HG03196 (cell line): ENCODE data around the gene KIR2DL1.
"Not testable (repeated sequence)": the region's sequence is repeated elsewhere in the genome, so short reads cannot be mapped to it uniquely, and the experiment has no call there.

Source experiments
- ATAC-seq: cut with Tn5 transposase; IDR thresholded peaks from one replicate; pipeline ENCODE4 v1.9.1; 2021; ENCODE audit not compliant: unreplicated experiment

The KIR2DL1 gene

GRCh38 chr19:54769646-54770045 lies at the start of gene KIR2DL1:
Gene KIR2DL1 (plus strand): TSS chr19:54769793. CDS start chr19:54769851, 58 bp downstream.
- not testable (repeated sequence) for ATAC-seq

- ATAC-seq, result no peak
Measured at GRCh38 chr19:54724142-54724541, 45.5 kb upstream of the KIR2DL1 start, which contains the start of gene KIR3DL3. Gene KIR3DL3 (plus strand): TSS chr19:54724442. CDS start chr19:54724497, 55 bp downstream.

GRCh38 chr19:54724644-54725043 lies 44.9 kb upstream of the KIR2DL1 start:
- no peak for ATAC-seq

DNA sequence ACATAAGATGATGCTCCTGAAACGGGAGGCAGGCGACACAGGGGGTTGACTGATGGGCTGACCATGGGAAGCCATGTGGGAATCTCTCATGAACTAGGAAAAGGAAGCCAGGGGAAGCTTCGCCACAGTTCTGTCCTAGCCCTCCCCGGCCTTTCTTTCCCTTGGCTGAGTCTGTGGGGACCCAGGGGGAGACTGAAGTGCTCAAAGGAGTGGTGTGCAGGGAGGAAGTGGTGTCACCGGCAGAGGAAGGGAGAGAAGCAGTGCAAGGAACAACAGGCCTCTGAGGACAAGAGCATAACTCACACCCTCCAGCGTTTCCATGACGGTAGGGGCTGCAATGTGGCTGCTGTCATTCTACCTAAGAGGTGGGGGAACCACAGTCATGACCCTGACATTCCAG lies 44.3 kb upstream of the KIR2DL1 start:
- no peak for ATAC-seq

DNA sequence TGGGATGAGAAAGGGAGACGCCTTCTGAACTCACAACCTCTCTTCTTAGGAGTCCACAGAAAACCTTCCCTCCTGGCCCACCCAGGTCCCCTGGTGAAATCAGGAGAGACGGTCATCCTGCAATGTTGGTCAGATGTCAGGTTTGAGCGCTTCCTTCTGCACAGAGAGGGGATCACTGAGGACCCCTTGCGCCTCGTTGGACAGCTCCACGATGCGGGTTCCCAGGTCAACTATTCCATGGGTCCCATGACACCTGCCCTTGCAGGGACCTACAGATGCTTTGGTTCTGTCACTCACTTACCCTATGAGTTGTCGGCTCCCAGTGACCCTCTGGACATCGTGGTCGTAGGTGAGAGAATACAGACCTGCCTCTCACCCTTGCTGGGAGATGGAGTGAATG lies 42.0 kb upstream of the KIR2DL1 start:
- no peak for ATAC-seq

- no peak for ATAC-seq
Measured at GRCh38 chr19:54728167-54728566, 41.4 kb upstream of the KIR2DL1 start.

DNA sequence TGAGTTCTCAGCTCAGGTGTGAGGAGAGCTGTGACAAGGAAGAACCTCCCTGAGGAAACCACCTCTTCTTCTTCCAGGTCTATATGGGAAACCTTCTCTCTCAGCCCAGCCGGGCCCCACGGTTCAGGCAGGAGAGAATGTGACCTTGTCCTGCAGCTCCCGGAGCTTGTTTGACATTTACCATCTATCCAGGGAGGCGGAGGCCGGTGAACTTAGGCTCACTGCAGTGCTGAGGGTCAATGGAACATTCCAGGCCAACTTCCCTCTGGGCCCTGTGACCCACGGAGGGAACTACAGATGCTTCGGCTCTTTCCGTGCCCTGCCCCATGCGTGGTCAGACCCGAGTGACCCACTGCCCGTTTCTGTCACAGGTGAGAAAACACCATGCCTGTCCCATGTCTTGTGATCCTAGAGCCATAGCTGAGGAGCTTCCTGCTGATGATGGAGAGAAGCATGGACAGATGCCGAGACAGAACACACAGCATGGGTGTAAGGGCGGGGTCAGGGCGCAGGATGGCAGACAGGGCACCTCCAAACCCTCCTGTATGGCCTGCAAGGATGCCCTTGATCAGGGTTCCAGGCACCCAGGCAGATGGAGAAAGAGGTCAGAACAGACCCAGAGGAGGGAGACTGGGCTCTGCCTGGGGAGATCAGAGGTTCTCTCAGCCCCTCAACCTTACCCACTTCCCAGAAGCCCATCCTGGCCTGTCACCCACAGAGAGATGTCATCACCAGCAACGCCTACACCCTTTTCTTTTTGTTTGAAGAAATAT lies 40.0 kb upstream of the KIR2DL1 start:
- ATAC-seq, result no peak

DNA sequence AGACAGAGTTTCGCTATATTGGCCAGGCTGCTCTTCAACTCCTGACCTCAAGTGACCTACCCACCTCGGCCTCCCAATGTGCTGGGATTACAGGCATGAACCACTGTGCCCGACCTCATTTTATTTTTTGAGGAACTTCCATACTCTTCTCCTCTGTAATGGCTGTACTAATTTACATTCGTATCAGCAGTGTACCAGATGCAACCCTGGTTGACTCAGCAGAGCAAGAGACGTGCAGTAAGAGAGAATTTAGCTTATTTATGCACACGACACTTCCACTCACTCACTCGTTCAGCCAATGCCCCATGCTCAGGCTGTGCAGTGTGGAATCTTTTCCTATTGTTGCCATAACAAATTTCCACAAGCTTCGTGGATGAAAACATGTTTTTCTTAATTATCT lies 38.4 kb upstream of the KIR2DL1 start:
- no peak for ATAC-seq

GRCh38 chr19:54738306-54738705 lies 31.3 kb upstream of the KIR2DL1 start, which contains the start of gene KIR2DL3:
Gene KIR2DL3 (plus strand): TSS chr19:54738513. CDS start chr19:54738546, 33 bp downstream.
- not testable (repeated sequence) for ATAC-seq

GRCh38 chr19:54738715-54739114 lies 30.9 kb upstream of the KIR2DL1 start:
- no peak for ATAC-seq

GRCh38 chr19:54739587-54740497 lies 29.8 kb upstream of the KIR2DL1 start:
- ATAC-seq, result no peak

GRCh38 chr19:54741950-54742349 lies 27.6 kb upstream of the KIR2DL1 start:
- ATAC-seq, result not testable (repeated sequence)

DNA sequence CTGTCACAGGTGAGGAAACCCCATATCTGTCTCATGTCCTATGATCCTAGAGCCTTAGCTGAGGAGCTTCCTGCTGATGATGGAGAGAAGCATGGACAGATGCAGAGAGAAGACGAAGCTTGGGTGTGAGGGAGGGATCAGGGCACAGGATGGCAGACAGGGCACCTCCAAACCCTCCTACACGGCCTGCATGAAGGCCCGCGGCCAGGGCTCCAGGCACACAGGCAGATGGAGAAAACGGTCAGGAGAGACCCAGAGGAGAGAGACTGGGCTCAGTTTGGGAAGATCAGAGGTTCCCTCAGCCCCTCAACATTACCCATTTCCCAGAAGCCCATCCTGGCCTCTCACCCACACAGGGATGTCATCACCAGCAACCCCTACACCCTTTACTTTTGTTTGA lies 25.5 kb upstream of the KIR2DL1 start:
- not testable (repeated sequence) for ATAC-seq

DNA sequence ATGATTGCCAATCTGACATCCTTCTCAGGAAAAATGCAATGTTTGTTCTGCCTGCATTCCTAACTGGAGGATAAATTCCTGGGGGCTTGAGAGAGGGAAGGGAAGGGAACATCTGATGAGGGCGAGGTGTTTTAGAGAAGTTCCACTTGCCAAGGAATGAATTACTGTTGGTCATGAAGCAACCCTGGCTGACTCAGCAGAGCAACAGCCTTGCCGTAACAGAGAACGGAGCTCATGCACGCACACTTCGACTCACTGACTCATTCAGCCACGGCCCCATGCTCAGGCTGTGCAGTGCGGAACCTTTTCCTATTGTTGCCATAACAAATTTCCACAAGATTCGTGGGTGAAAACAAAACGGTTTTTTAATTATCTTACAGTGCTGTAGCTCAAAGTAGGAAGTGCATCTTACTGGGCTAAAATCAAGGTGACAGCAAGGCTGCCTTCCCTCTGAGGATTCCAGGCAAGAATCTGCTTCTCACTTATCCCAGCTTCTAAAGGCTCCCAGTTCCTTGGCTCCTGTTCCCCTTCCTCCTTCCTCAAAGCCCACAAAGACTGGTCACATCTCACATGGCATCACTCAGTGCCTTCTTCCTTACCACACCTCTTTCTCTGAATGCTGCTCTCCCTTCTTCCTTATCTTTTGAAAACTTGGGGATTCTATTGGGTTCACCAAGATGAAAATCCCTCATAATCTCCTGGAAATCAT lies 21.8 kb upstream of the KIR2DL1 start:
- ATAC-seq, result not testable (repeated sequence)

- ATAC-seq, result not testable (repeated sequence)
Measured at GRCh38 chr19:54750276-54750675, 19.3 kb upstream of the KIR2DL1 start.

- not testable (repeated sequence) for ATAC-seq
Measured at GRCh38 chr19:54756204-54757110, 13.1 kb upstream of the KIR2DL1 start.

DNA sequence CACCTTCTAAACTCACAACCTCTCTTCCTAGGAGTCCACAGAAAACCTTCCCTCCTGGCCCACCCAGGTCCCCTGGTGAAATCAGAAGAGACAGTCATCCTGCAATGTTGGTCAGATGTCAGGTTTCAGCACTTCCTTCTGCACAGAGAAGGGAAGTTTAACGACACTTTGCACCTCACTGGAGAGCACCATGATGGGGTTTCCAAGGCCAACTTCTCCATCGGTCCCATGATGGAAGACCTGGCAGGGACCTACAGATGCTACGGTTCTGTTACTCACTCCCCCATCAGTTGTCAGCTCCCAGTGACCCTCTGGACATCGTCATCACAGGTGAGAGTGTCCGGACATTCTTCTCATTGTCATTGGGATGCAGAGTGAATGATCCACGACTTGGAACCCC lies 11.0 kb upstream of the KIR2DL1 start:
- ATAC-seq, result not testable (repeated sequence)

- ATAC-seq, result not testable (repeated sequence)
Measured at GRCh38 chr19:54764219-54764618, 5.4 kb upstream of the KIR2DL1 start.

- ATAC-seq, result not testable (repeated sequence)
Measured at GRCh38 chr19:54766464-54766863, 3.1 kb upstream of the KIR2DL1 start.

GRCh38 chr19:54770511-54770910 lies 918 bp downstream of the KIR2DL1 start:
- not testable (repeated sequence) for ATAC-seq
